HL-60 (cell line): ENCODE measurements around the gene TXNDC2.

Experiments used
- DNase-seq, 2 experiments: peaks; one replicate each; pipeline ENCODE4 v3.0.0-alpha.2; 2010 to 2020; ENCODE audit warnings: low read depth in 1 of 2, low spot score in 1 of 2
- H3K27ac ChIP-seq: fragments of 250-450 bp; sonication (Bioruptor Pico); replicated peaks from 2 replicates; pipeline ENCODE4 v1.5.1; 2020; ENCODE audit warnings: mild to moderate bottlenecking, moderate library complexity
- H3K27me3 ChIP-seq: fragments of 250-450 bp; sonication (Bioruptor Pico); 2 replicates; pipeline ENCODE4 v1.5.1; 2021; ENCODE audit warnings: mild to moderate bottlenecking, moderate library complexity; ENCODE audit not compliant: insufficient read depth, poor library complexity, severe bottlenecking
- H3K4me3 ChIP-seq: replicated peaks from 2 replicates; pipeline ENCODE4 v1.5.1; 2011; ENCODE audit warnings: mild to moderate bottlenecking, control low read depth, low read length; ENCODE audit not compliant: insufficient read depth
- CTCF ChIP-seq: IDR thresholded peaks from one replicate; pipeline ENCODE4 v1.5.1; 2011; ENCODE audit warnings: low read length, control low read depth, inconsistent platforms; ENCODE audit not compliant: insufficient read depth
- GABPA ChIP-seq: IDR thresholded peaks from 2 replicates; pipeline ENCODE4 v1.6.1; 2012; ENCODE audit warnings: low read depth
- POLR2AphosphoS5 ChIP-seq: IDR thresholded peaks from 2 replicates; pipeline ENCODE4 v1.6.1; 2012; ENCODE audit warnings: low read depth
- REST ChIP-seq: IDR thresholded peaks from 2 replicates; pipeline ENCODE4 v1.6.1; 2012; ENCODE audit warnings: low read depth; ENCODE audit not compliant: insufficient replicate concordance
- SPI1 ChIP-seq: IDR thresholded peaks from 2 replicates; pipeline ENCODE4 v1.6.1; 2012; ENCODE audit warnings: low read depth, mild to moderate bottlenecking, borderline replicate concordance
- long read RNA-seq: library from polyadenylated mRNA; unstranded; transcript quantifications from one replicate; pipeline ENCODE4 v2.0.0, GENCODE V29; 2020

The TXNDC2 gene
- long read RNA-seq = 0 reads

- Histone ChIP-seq H3K27ac (no peak within 1 kb of the TSS), H3K27me3 (no peaks in the 10 kb centered on the region), H3K4me3 (no peak within 1 kb of the TSS)
- TF ChIP-seq REST (no peak), POLR2AphosphoS5 (no peak), GABPA (no peak), SPI1 (no peak), CTCF (no peak)
- DNase-seq = no peak
These were observed at the start of gene TXNDC2 for GRCh38 chr18:9885170-9886004. Gene TXNDC2, plus strand, starts transcription at chr18:9885973. Its CDS starts 708 bp downstream, at chr18:9886681.

- no peak overlapping the region for H3K27ac ChIP-seq
- no peak for DNase-seq
- TF ChIP-seq GABPA = no peak
- TF ChIP-seq REST = no peak
- TF ChIP-seq CTCF = no peak
- TF ChIP-seq SPI1 = no peak
- no peak for TF ChIP-seq POLR2AphosphoS5
These were observed 47.5 kb upstream of the TXNDC2 start for GRCh38 chr18:9838144-9838877.

GRCh38 chr18:9839211-9839610, 46.6 kb upstream of the TXNDC2 start:
- no peaks in the 10 kb centered on the region for H3K27me3 ChIP-seq
- no peak for DNase-seq
- H3K4me3 ChIP-seq = no peak overlapping the region
- no peak overlapping the region for H3K27ac ChIP-seq
- TF ChIP-seq POLR2AphosphoS5 = no peak
- TF ChIP-seq REST = no peak
- TF ChIP-seq CTCF = no peak
- no peak for TF ChIP-seq SPI1
- TF ChIP-seq GABPA = no peak

More at GRCh38 chr18:9838144-9838877, 47.5 kb upstream of the TXNDC2 start:
- Histone ChIP-seq H3K27me3 (no peaks in the 10 kb centered on the region), H3K4me3 (no peak overlapping the region)
